Naive thymus-derived CD4-positive, alpha-beta T cell (primary cell): ENCODE results near the gene PCDH17. TPM values are rescaled to one million over a fixed set of nuclear protein-coding genes. Genes with fewer than 3 reads are reported as not detected.
A peak's percentile ranks its signal among the peaks of the same experiment; 100 is the strongest.

Experiments used
- ATAC-seq: fragments of 150-1000 bp; cut with Tn5 transposase; 2 replicates; pipeline ENCODE4 v1.10.0; 2021; ENCODE audit warnings: mild to moderate bottlenecking, moderate library complexity
- CTCF ChIA-PET: fragments of 350-600 bp; sonication (Branson Sonifier 250); formaldehyde crosslinking; loops from one replicate; lab custom pipeline; 2021; ENCODE audit warnings: antibody characterized with exemption; lab: Charles Lee
- POLR2A ChIA-PET: fragments of 350-600 bp; sonication (Branson Sonifier 250); formaldehyde crosslinking; loops from one replicate; lab custom pipeline; 2021; ENCODE audit warnings: antibody characterized with exemption, inconsistent platforms; lab: Charles Lee
- DNase-seq, 9 donors: peaks; one replicate each; pipeline versions ENCODE4 v3.0.0 to v3.0.0-alpha.2; 2020 to 2022; ENCODE audit warnings: mixed read lengths in 1 of 9
- H3K27ac ChIP-seq: one replicate; pipeline ENCODE4 v1.7.0; 2013; ENCODE audit warnings: mild to moderate bottlenecking, low read depth, low read length, moderate library complexity
- H3K27me3 ChIP-seq, 2 donors: one replicate each; pipeline ENCODE4 v1.7.0; 2013; ENCODE audit warnings: low read length in 2 of 2, mild to moderate bottlenecking in 2 of 2, moderate library complexity in 2 of 2; ENCODE audit not compliant: control insufficient read depth in 2 of 2, insufficient read depth in 2 of 2
- H3K36me3 ChIP-seq, 3 experiments: 1 replicate in 2 of 3; 2 replicates in 1 of 3; pipeline ENCODE4 v1.7.0; 2013; ENCODE audit warnings: low read length in 3 of 3, mild to moderate bottlenecking in 3 of 3, moderate library complexity in 1 of 3; ENCODE audit not compliant: insufficient read depth in 3 of 3, control insufficient read depth in 2 of 3
- H3K4me1 ChIP-seq, 2 donors: one replicate each; pipeline ENCODE4 v1.7.0; 2013; ENCODE audit warnings: low read length in 2 of 2, mild to moderate bottlenecking in 2 of 2, moderate library complexity in 1 of 2; ENCODE audit not compliant: control insufficient read depth in 2 of 2, insufficient read depth in 2 of 2
- H3K4me3 ChIP-seq: 2 replicates; pipeline ENCODE4 v1.7.0; 2013; ENCODE audit warnings: mild to moderate bottlenecking, low read length
- H3K9me3 ChIP-seq, 3 experiments: 1 replicate in 2 of 3; 2 replicates in 1 of 3; pipeline ENCODE4 v1.7.0; 2013; ENCODE audit warnings: low read length in 3 of 3; ENCODE audit not compliant: control insufficient read depth in 2 of 3
- H3K27ac Mint-ChIP-seq, 9 donors: one replicate each; pipeline ENCODE4 v1.8.0; 2020 to 2022; ENCODE audit warnings: mixed read lengths in 9 of 9, mild to moderate bottlenecking in 8 of 9, moderate library complexity in 5 of 9, inconsistent platforms in 2 of 9
- H3K27me3 Mint-ChIP-seq, 5 donors: one replicate each; pipeline ENCODE4 v1.8.0; 2021 to 2022; ENCODE audit warnings: mixed read lengths in 5 of 5, mild to moderate bottlenecking in 1 of 5
- H3K36me3 Mint-ChIP-seq, 5 donors: one replicate each; pipeline ENCODE4 v1.8.0; 2020 to 2022; ENCODE audit warnings: mixed read lengths in 5 of 5, mild to moderate bottlenecking in 3 of 5, inconsistent platforms in 1 of 5
- H3K4me1 Mint-ChIP-seq, 7 donors: one replicate each; pipeline ENCODE4 v1.8.0; 2020 to 2022; ENCODE audit warnings: mixed read lengths in 7 of 7, mild to moderate bottlenecking in 3 of 7, inconsistent platforms in 1 of 7
- H3K4me3 Mint-ChIP-seq, 10 donors: one replicate each; pipeline ENCODE4 v1.8.0; 2020 to 2022; ENCODE audit warnings: mild to moderate bottlenecking in 10 of 10, mixed read lengths in 10 of 10, moderate library complexity in 6 of 10, inconsistent platforms in 2 of 10
- H3K9me3 Mint-ChIP-seq, 11 donors: one replicate each; pipeline ENCODE4 v1.8.0; 2020 to 2022; ENCODE audit warnings: mixed read lengths in 11 of 11, mild to moderate bottlenecking in 4 of 11, inconsistent platforms in 1 of 11, moderate library complexity in 1 of 11
- intact Hi-C, 2 donors: fragments of 100-400 bp; cut with micrococcal nuclease; formaldehyde crosslinking; loops; one replicate each; pipeline ENCODE4 v1.15.1; 2023
- polyA plus RNA-seq, 2 donors: library from polyadenylated mRNA; unstranded; fragments of 300-500 nt; fragmentation: Illumina TruSeq; gene quantifications; one replicate each; pipeline ENCODE4 v1.2.3, GENCODE V29; 2021
- total RNA-seq, 6 experiments: library from RNA in 5 of 6; stranded (reverse) in 5 of 6; gene quantifications; 1 replicate in 5 of 6; 2 replicates in 1 of 6; pipeline ENCODE4 v1.2.3 and lab custom pipeline; 2021 to 2026

The PCDH17 gene
- total and polyA plus RNA-seq, 7 experiments from 2014 or later = not detected

- no peak overlapping the region for H3K27ac Mint-ChIP-seq
- no peaks in the 10 kb centered on the region for H3K4me1 Mint-ChIP-seq
- intact Hi-C loops = no loop called here
- no peak overlapping the region for H3K4me3 Mint-ChIP-seq
- Histone ChIP-seq H3K4me1 (no peaks in the 10 kb centered on the region), H3K27ac (no peak overlapping the region), H3K4me3 (no peak overlapping the region), H3K9me3 (no peaks in the 10 kb centered on the region), H3K27me3 (no peaks in the 10 kb centered on the region), H3K36me3 (no peaks in the 10 kb centered on the region)
- H3K9me3 Mint-ChIP-seq = peaks cover 0 to 2% (median 0%) of the 10 kb centered on the region in 11 donors
- ChIA-PET CTCF (no interaction called here), POLR2A (no interaction called here)
- no peak for DNase-seq
- no peak for ATAC-seq
- no peaks in the 10 kb centered on the region for H3K27me3 Mint-ChIP-seq
- no peaks in the 10 kb centered on the region for H3K36me3 Mint-ChIP-seq
Observed at GRCh38 chr13:57611969-57612368, 19.6 kb upstream of the PCDH17 start.

DNA sequence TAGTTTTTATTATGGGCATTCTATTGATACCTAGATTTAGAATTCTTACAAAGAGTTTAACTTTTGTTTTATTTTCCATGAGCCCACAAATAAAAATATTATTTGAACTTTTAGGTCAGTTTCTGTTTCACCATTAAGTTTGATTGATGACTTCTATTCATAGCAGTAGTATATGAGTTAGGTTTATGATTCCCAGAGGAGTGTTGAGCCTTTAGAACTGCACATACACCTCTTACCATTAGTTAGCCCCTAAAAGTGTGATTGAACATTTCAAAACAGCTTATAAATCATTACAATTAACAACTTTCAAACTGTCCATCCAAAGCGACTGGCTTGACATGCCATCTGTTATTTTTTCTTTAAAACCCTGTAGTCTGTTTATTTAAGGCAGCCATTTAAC is 19.0 kb upstream of the PCDH17 start:
- ChIA-PET CTCF (no interaction called here), POLR2A (no interaction called here)
- no peaks in the 10 kb centered on the region for H3K36me3 ChIP-seq
- H3K4me3 Mint-ChIP-seq = no peak overlapping the region
- no peak overlapping the region for H3K4me3 ChIP-seq
- H3K4me1 Mint-ChIP-seq = no peaks in the 10 kb centered on the region
- no peaks in the 10 kb centered on the region for H3K4me1 ChIP-seq
- no peaks in the 10 kb centered on the region for H3K36me3 Mint-ChIP-seq
- peaks cover 0 to 2% (median 0%) of the 10 kb centered on the region in 11 donors for H3K9me3 Mint-ChIP-seq
- no peak overlapping the region for H3K27ac ChIP-seq
- no peaks in the 10 kb centered on the region for H3K27me3 Mint-ChIP-seq
- H3K9me3 ChIP-seq = no peaks in the 10 kb centered on the region
- no peaks in the 10 kb centered on the region for H3K27me3 ChIP-seq
- no peak for ATAC-seq
- no peak overlapping the region for H3K27ac Mint-ChIP-seq
- no peak for DNase-seq
- intact Hi-C loops = no loop called here

GRCh38 chr13:57624565-57625435 is 6.7 kb upstream of the PCDH17 start:
- Histone ChIP-seq H3K27ac (no peak overlapping the region), H3K36me3 (no peaks in the 10 kb centered on the region), H3K27me3 (no peaks in the 10 kb centered on the region), H3K9me3 (no peaks in the 10 kb centered on the region), H3K4me1 (no peaks in the 10 kb centered on the region), H3K4me3 (no peak overlapping the region)
- Mint-ChIP-seq H3K4me1 (peaks cover 5 to 25% (median 17%) of the 10 kb centered on the region in 7 donors), H3K4me3 (no peak overlapping the region), H3K27me3 (peaks cover 19 to 37% (median 25%) of the 10 kb centered on the region in 5 donors), H3K36me3 (peaks cover 0 to 4% (median 0%) of the 10 kb centered on the region in 5 donors), H3K9me3 (peaks cover 0 to 10% (median 3%) of the 10 kb centered on the region in 11 donors), H3K27ac (no peak overlapping the region)
- ATAC-seq (no peak), DNase-seq (no peak)
- intact Hi-C loops = loop anchor here in 1 of 2 donors (10.0 kb wide), 1 partner anchor 1690 kb away; no protein-coding TSS in a partner anchor
- ChIA-PET CTCF (interaction anchor here (0.5 kb wide), 1 partner anchor 464 kb away, joined by 5 read pairs; no protein-coding TSS in a partner anchor), POLR2A (no interaction called here)

GRCh38 chr13:57627663-57628062 is 3.9 kb upstream of the PCDH17 start:
- Histone ChIP-seq H3K4me1 (peaks cover 0 to 9% of the 10 kb centered on the region in 2 donors), H3K4me3 (no peak overlapping the region), H3K9me3 (no peaks in the 10 kb centered on the region), H3K27ac (no peak overlapping the region), H3K27me3 (no peaks in the 10 kb centered on the region), H3K36me3 (no peaks in the 10 kb centered on the region)
- H3K9me3 Mint-ChIP-seq = peaks cover 0 to 19% (median 3%) of the 10 kb centered on the region in 11 donors
- H3K27me3 Mint-ChIP-seq = peaks cover 46 to 55% (median 53%) of the 10 kb centered on the region in 5 donors
- no peak overlapping the region for H3K27ac Mint-ChIP-seq
- CTCF ChIA-PET = interaction anchor here (0.7 kb wide), 1 partner anchor 242 kb away, joined by 3 read pairs; no protein-coding TSS in a partner anchor
- no peak overlapping the region for H3K4me3 Mint-ChIP-seq
- H3K4me1 Mint-ChIP-seq = peaks cover 21 to 51% (median 42%) of the 10 kb centered on the region in 7 donors
- ATAC-seq (no peak), DNase-seq (no peak)
- intact Hi-C loops = loop anchor here in 1 of 2 donors (10.0 kb wide), 1 partner anchor 1687 kb away; no protein-coding TSS in a partner anchor
- POLR2A ChIA-PET = no interaction called here
- no peaks in the 10 kb centered on the region for H3K36me3 Mint-ChIP-seq

DNA sequence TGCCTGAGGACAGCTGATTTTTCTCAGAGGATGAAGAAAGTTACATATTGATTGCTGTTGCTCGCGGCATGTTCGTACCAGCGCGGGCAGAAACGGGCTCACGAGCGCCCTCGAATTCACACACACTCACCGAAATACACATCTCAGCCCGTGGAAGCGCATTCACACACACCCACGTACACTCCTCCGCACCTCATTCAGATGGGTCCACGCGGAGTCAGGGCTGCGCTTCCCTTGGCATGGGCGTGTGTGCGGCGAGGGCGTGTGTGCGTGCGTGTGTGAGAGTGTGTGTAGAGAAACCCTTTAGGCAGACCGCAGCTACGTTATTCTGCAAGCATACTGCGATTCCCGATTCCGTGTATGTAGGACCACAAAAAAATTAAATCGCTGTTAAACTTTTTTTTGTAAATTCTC is 2.1 kb upstream of the PCDH17 start:
- H3K4me3 Mint-ChIP-seq = peak overlapping the region; percentile 56 to 87 (median 82)

GRCh38 chr13:57629821-57630235 is 1.7 kb upstream of the PCDH17 start:
- peaks cover 0 to 7% (median 0%) of the 10 kb centered on the region in 3 experiments for H3K9me3 ChIP-seq
- ATAC-seq (peak; percentile 40), DNase-seq (peak in 8 of 9 donors; percentile 13 to 43 (median 28))
- H3K27me3 ChIP-seq = no peaks in the 10 kb centered on the region
- Mint-ChIP-seq H3K27ac (peak overlapping the region in 3 of 9 donors; percentile 14 to 29 (median 24)), H3K36me3 (no peaks in the 10 kb centered on the region), H3K9me3 (peaks cover 0 to 24% (median 5%) of the 10 kb centered on the region in 11 donors), H3K4me1 (peaks cover 21 to 63% (median 48%) of the 10 kb centered on the region in 7 donors), H3K4me3 (peak overlapping the region; percentile 56 to 87 (median 82)), H3K27me3 (peaks cover 60 to 72% (median 68%) of the 10 kb centered on the region in 5 donors)
- ChIA-PET CTCF (no interaction called here), POLR2A (no interaction called here)
- intact Hi-C loops = loop anchor here in 1 of 2 donors (10.0 kb wide), 1 partner anchor 1685 kb away; no protein-coding TSS in a partner anchor
- no peak overlapping the region for H3K27ac ChIP-seq
- H3K4me1 ChIP-seq = peaks cover 0 to 9% of the 10 kb centered on the region in 2 donors
- H3K4me3 ChIP-seq = peak overlapping the region; percentile 10
- H3K36me3 ChIP-seq = no peaks in the 10 kb centered on the region

More for the DNA sequence above, 2.1 kb upstream of the PCDH17 start:
- ChIA-PET CTCF (no interaction called here), POLR2A (no interaction called here)
- Histone ChIP-seq H3K4me1 (peaks cover 0 to 9% of the 10 kb centered on the region in 2 donors), H3K4me3 (peak overlapping the region; percentile 10), H3K36me3 (no peaks in the 10 kb centered on the region), H3K9me3 (peaks cover 0 to 7% (median 0%) of the 10 kb centered on the region in 3 experiments), H3K27me3 (no peaks in the 10 kb centered on the region), H3K27ac (no peak overlapping the region)
- no peaks in the 10 kb centered on the region for H3K36me3 Mint-ChIP-seq
- no peak for ATAC-seq
- H3K27me3 Mint-ChIP-seq = peaks cover 56 to 68% (median 66%) of the 10 kb centered on the region in 5 donors
- H3K4me1 Mint-ChIP-seq = peaks cover 21 to 61% (median 46%) of the 10 kb centered on the region in 7 donors
- intact Hi-C loops = loop anchor here in 1 of 2 donors (10.0 kb wide), 1 partner anchor 1685 kb away; no protein-coding TSS in a partner anchor
- H3K9me3 Mint-ChIP-seq = peaks cover 0 to 24% (median 5%) of the 10 kb centered on the region in 11 donors
- DNase-seq = no peak
- H3K27ac Mint-ChIP-seq = peak overlapping the region in 4 of 9 donors; percentile 2 to 57 (median 19)
